Activated naive CD4-positive, alpha-beta T cell treated with anti-CD3 and anti-CD28 coated beads, Interleukin-2, amount 10 ng/mL, durations not matched to agents 7 days and 5 days (primary cell): ENCODE data around the gene TPSAB1.

Experiments used
- CTCF ChIA-PET: fragments of 350-600 bp; sonication (Branson Sonifier 250); formaldehyde crosslinking; loops from one replicate; lab custom pipeline; 2021; ENCODE audit warnings: antibody characterized with exemption; lab: Charles Lee
- DNase-seq: peaks from one replicate; pipeline ENCODE4 v3.0.0-alpha.2; 2020
- H3K27ac Mint-ChIP-seq: one replicate; pipeline ENCODE4 v1.8.0; 2021; ENCODE audit warnings: mild to moderate bottlenecking, moderate library complexity, mixed read lengths
- H3K27me3 Mint-ChIP-seq: one replicate; pipeline ENCODE4 v1.8.0; 2021; ENCODE audit warnings: mild to moderate bottlenecking, mixed read lengths
- H3K36me3 Mint-ChIP-seq: one replicate; pipeline ENCODE4 v1.8.0; 2021; ENCODE audit warnings: mixed read lengths
- H3K4me1 Mint-ChIP-seq: one replicate; pipeline ENCODE4 v1.8.0; 2021; ENCODE audit warnings: mixed read lengths
- H3K4me3 Mint-ChIP-seq: one replicate; pipeline ENCODE4 v1.8.0; 2021; ENCODE audit warnings: mild to moderate bottlenecking, moderate library complexity, mixed read lengths
- H3K9me3 Mint-ChIP-seq: one replicate; pipeline ENCODE4 v1.8.0; 2021; ENCODE audit warnings: mixed read lengths

The TPSAB1 gene

DNA sequence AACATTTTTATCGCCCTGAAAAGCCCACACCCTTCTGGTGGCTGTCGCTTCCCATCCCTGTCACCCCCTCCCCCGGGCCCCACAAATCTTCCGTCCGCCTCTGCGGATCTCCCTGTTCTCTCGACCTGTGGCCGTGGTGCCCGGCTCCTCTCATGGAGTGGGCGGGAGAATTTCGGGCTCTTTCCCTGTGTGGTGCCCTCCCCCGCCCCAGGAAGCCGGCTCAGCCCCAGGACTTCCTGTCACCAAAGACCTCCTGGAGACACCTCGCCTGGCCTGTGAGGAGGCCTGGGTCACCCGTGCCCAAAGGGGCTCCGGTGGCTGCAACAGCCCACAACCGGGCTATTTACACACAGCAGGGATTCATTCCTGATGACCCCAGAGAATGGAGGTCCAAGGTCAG, 42.8 kb downstream of the TPSAB1 start:
- Mint-ChIP-seq H3K4me1 (no peaks in the 10 kb centered on the region), H3K4me3 (no peak overlapping the region), H3K36me3 (no peaks in the 10 kb centered on the region), H3K9me3 (no peaks in the 10 kb centered on the region), H3K27ac (no peak overlapping the region), H3K27me3 (peaks cover 56% of the 10 kb centered on the region)
- CTCF ChIA-PET = no interaction called here
- no peak for DNase-seq

DNA sequence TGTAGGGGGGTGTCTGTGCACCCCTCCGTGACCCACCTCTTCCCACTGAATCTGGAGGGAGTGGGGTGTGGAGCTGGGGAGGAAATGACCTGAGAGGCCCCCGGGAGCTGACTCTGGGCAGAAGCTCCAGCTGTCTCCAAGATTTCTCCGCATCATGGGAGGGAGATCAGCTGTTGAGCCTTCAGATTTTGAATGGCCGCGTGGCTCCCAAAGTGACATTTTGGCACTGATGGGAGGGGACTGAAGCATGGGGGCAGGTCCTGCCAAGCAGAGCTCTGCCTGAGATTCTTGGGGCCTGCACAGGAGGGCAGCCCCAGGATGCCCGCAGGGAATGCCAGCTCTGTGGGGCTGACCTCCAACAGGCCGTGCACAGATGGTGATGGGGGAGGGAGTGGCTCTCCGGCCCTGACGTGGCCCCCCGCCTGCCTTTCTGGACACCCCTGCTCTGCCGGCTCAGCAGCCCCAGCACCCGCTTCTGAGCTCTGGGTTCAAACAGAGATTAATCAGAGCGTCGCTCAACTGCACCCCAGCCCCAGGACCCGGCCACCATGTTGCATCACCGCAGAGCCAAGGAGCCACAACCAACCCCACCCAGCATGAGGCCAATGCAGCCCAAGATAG, 43.6 kb downstream of the TPSAB1 start:
- H3K27me3 Mint-ChIP-seq = peaks cover 63% of the 10 kb centered on the region
- no peak overlapping the region for H3K4me3 Mint-ChIP-seq
- no peaks in the 10 kb centered on the region for H3K36me3 Mint-ChIP-seq
- H3K27ac Mint-ChIP-seq = no peak overlapping the region
- H3K9me3 Mint-ChIP-seq = no peaks in the 10 kb centered on the region
- CTCF ChIA-PET = no interaction called here
- DNase-seq = no peak
- H3K4me1 Mint-ChIP-seq = no peaks in the 10 kb centered on the region

DNA sequence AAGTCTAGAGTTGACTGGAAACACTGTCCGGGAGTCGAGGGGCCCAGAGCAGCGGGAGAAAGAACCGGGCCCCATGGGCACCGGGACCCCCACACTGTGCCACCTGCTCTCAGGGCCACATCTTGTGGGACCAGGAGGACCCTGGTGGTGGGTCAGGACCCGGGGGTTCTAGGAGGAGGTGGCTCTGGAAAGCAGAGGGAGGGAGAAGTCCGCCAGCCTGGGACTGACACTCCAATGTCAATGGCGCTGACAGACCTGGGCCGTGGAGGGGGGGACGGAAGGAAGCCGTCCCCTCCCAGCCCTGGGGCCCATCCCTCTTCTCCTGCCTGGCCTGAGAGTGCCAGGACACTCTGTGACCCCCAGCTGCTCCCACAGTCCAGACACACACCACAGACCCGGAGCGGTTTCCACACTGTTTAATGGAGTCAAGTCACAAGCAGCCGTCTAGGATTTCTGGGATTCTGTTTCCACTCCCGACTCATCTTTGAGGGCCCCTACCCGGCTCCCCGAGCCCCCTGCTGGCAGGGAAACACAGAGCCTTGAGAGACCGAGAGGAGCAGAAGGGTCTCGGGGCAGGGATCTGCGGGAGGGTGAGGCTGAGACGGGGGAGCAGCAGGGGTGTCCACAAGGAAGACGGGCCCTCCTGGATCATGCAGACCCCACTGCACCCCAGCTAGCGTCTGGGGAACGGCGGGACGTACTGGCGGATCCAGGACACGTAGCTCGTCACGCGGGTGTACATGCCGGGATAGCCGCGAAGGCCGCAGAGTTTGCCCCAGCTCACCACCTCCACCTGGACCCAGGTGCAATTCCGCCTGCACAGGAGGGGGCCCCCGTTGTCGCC, 45.4 kb downstream of the TPSAB1 start:
- no peaks in the 10 kb centered on the region for H3K36me3 Mint-ChIP-seq
- no peak overlapping the region for H3K27ac Mint-ChIP-seq
- H3K4me3 Mint-ChIP-seq = no peak overlapping the region
- DNase-seq = no peak
- no peaks in the 10 kb centered on the region for H3K4me1 Mint-ChIP-seq
- CTCF ChIA-PET = no interaction called here
- peaks cover 77% of the 10 kb centered on the region for H3K27me3 Mint-ChIP-seq
- H3K9me3 Mint-ChIP-seq = no peaks in the 10 kb centered on the region

DNA sequence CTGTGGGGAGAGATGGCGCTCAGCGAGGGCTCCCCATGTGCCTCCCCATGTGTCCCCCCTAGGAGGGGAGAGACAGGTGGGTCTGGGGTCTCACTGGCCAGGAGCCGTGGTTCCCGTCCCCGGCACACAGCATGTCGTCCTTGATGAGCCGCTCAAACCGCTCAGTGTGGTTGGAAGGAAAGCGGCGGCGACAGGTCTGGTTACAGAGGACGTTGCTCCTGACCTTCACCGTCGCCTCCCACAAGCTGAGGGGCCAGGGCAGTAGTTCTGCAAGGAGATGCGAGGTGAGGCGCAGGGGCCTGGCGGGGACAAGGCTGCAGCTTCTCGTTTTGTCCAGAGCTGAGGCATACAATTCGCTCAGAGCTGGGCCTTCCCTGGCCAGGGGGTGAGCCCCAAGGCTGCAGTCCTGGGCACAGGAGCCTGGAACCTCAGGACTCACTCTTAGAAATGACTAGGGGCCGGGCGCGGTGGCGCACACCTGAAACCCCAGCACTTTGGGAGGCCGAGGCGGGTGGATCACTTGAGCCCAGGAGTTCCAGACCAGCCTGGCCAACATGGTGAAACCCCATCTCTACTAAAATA, 46.1 kb downstream of the TPSAB1 start:
- CTCF ChIA-PET = no interaction called here
- no peaks in the 10 kb centered on the region for H3K36me3 Mint-ChIP-seq
- peaks cover 83% of the 10 kb centered on the region for H3K27me3 Mint-ChIP-seq
- H3K27ac Mint-ChIP-seq = no peak overlapping the region
- DNase-seq = no peak
- H3K4me3 Mint-ChIP-seq = no peak overlapping the region
- H3K4me1 Mint-ChIP-seq = no peaks in the 10 kb centered on the region
- no peaks in the 10 kb centered on the region for H3K9me3 Mint-ChIP-seq

- Mint-ChIP-seq H3K4me1 (no peaks in the 10 kb centered on the region), H3K27me3 (peaks cover 89% of the 10 kb centered on the region), H3K27ac (no peak overlapping the region), H3K9me3 (no peaks in the 10 kb centered on the region), H3K36me3 (no peaks in the 10 kb centered on the region), H3K4me3 (no peak overlapping the region)
- no peak for DNase-seq
- CTCF ChIA-PET = no interaction called here
These were observed 47.6 kb downstream of the TPSAB1 start for GRCh38 chr16:1287982-1288670.

DNA sequence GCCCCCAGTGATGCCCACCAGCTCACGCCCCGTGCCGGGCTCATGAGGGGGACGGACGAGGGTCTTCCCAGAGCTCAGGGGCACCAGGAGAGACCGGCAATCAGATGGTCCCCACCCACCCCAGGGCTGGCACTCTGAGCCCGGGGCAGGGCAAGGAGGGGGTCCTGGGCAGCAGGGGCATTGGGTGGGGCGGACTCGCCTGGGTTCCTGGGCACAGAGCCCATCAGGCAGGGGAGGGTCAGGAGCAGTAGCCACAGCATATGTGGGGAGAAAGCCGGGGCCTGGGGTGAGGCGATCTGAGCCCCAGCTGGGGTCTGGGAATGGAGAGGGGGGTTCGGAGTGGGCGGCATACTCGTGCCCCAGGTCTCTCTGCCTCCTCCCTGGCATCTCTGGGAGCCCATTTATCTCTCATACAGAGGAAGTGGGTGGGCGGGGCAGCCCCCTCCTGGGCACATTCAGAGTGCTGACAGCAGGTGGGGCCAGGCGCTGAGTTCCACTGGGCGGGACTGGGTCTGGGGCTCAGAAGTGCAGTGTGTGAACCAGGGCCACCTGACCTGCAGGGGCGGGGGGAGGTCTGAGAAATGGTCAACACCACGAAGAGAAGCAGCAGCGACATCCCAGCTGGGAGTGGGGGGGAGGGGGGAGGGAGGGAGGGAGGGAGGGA, 48.4 kb downstream of the TPSAB1 start:
- no peak overlapping the region for H3K27ac Mint-ChIP-seq
- H3K4me1 Mint-ChIP-seq = no peaks in the 10 kb centered on the region
- H3K9me3 Mint-ChIP-seq = no peaks in the 10 kb centered on the region
- no peak for DNase-seq
- no peak overlapping the region for H3K4me3 Mint-ChIP-seq
- peaks cover 90% of the 10 kb centered on the region for H3K27me3 Mint-ChIP-seq
- no peaks in the 10 kb centered on the region for H3K36me3 Mint-ChIP-seq
- CTCF ChIA-PET = no interaction called here

- CTCF ChIA-PET = no interaction called here
These were observed 49.0 kb downstream of the TPSAB1 start for GRCh38 chr16:1289477-1289866.

DNA sequence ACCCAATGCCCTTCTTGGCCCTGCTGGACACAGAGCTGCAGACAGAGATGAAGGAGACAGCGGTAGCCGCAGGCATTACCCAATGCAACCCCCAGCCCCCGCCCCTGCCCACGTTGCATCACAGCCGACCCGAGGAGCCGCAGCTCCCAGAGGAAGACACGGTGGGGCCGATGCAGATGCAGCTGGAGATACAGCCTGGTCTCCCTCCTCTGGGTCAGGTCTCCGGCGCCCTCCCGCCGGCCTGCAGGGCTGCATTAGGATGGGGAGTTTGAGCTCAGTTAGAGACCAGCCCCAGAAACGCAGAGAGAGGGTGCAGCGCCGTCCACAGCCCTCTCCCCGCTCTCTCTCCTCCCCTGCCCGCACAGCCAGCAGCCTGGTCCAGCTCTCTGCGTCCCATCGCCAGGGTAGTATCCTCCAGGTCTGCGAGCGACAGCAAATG, 49.6 kb downstream of the TPSAB1 start:
- no peak for DNase-seq
- Mint-ChIP-seq H3K9me3 (no peaks in the 10 kb centered on the region), H3K4me3 (no peak overlapping the region), H3K27me3 (peaks cover 95% of the 10 kb centered on the region), H3K27ac (no peak overlapping the region), H3K4me1 (no peaks in the 10 kb centered on the region), H3K36me3 (no peaks in the 10 kb centered on the region)
- CTCF ChIA-PET = no interaction called here

More at GRCh38 chr16:1289477-1289866, 49.0 kb downstream of the TPSAB1 start:
- no peak for DNase-seq
- no peaks in the 10 kb centered on the region for H3K9me3 Mint-ChIP-seq
- no peak overlapping the region for H3K4me3 Mint-ChIP-seq
- no peaks in the 10 kb centered on the region for H3K36me3 Mint-ChIP-seq
- peaks cover 90% of the 10 kb centered on the region for H3K27me3 Mint-ChIP-seq
- no peaks in the 10 kb centered on the region for H3K4me1 Mint-ChIP-seq
- H3K27ac Mint-ChIP-seq = no peak overlapping the region

- H3K27ac Mint-ChIP-seq = no peak overlapping the region
- no peak overlapping the region for H3K4me3 Mint-ChIP-seq
- CTCF ChIA-PET = no interaction called here
- H3K27me3 Mint-ChIP-seq = peaks cover 94% of the 10 kb centered on the region
- no peaks in the 10 kb centered on the region for H3K4me1 Mint-ChIP-seq
- no peaks in the 10 kb centered on the region for H3K9me3 Mint-ChIP-seq
- no peak for DNase-seq
- H3K36me3 Mint-ChIP-seq = no peaks in the 10 kb centered on the region
These were observed 50.5 kb downstream of the TPSAB1 start for GRCh38 chr16:1290860-1291575.

GRCh38 chr16:1291576-1291974, 51.1 kb downstream of the TPSAB1 start:
- CTCF ChIA-PET = no interaction called here
- Mint-ChIP-seq H3K27ac (no peak overlapping the region), H3K27me3 (peaks cover 91% of the 10 kb centered on the region), H3K9me3 (no peaks in the 10 kb centered on the region), H3K36me3 (no peaks in the 10 kb centered on the region), H3K4me1 (no peaks in the 10 kb centered on the region), H3K4me3 (no peak overlapping the region)
- no peak for DNase-seq
